Frontal cortex (tissue), 4 donors: ENCODE results near the gene CLDN4. TPM values are rescaled to one million over a fixed set of nuclear protein-coding genes. Genes with fewer than 3 reads are reported as not detected.
A peak's percentile ranks its signal among the peaks of the same experiment; 100 is the strongest.
"Not testable (repeated sequence)": the region's sequence is repeated elsewhere in the genome, so short reads cannot be mapped to it uniquely, and the experiment has no call there.

Source experiments
- DNase-seq, 2 donors: peaks; one replicate each; pipeline ENCODE4 v3.0.0; 2012; ENCODE audit warnings: low spot score in 2 of 2
- FAIRE-seq: peaks from 2 replicates; lab custom pipeline; 2012; peaks lifted over from hg19 to GRCh38; lab: Jason Lieb, UNC
- total RNA-seq: library from RNA; depleted of rRNA; stranded (reverse); fragments of >200 nt; gene quantifications from one replicate; pipeline ENCODE4 v1.2.3, GENCODE V29; 2014
- donor health status: control.
- donor health status: control.
- donor health status: control.

CLDN4 gene
- total RNA-seq, 1 donor from 2014 or later = not detected

GRCh38 chr7:73839743-73840714, 9.2 kb downstream of the CLDN4 start:
- DNase-seq (no peak), FAIRE-seq (no peak)

GRCh38 chr7:73840715-73841379, 10.1 kb downstream of the CLDN4 start:
- FAIRE-seq = no peak
- no peak for DNase-seq

- no peak for DNase-seq
- FAIRE-seq = no peak
Measured at GRCh38 chr7:73841689-73842066, 10.9 kb downstream of the CLDN4 start.

GRCh38 chr7:73842067-73842976, 11.5 kb downstream of the CLDN4 start, which contains the start of gene METTL27:
Gene METTL27 (minus strand): TSS chr7:73842516. CDS start chr7:73842140, 376 bp downstream.
- FAIRE-seq = no peak

GRCh38 chr7:73844131-73844547, 13.3 kb downstream of the CLDN4 start:
- DNase-seq (no peak), FAIRE-seq (no peak)

More at GRCh38 chr7:73842067-73842976, 11.5 kb downstream of the CLDN4 start, which contains the start of gene METTL27:
- peak; percentile 95 to 99 for DNase-seq

- DNase-seq (no peak), FAIRE-seq (no peak)
Measured at GRCh38 chr7:73844848-73845460, 14.2 kb downstream of the CLDN4 start.

GRCh38 chr7:73845701-73846195, 15.0 kb downstream of the CLDN4 start:
- not testable (repeated sequence) for FAIRE-seq, DNase-seq

- no peak for DNase-seq
- no peak for FAIRE-seq
Measured at GRCh38 chr7:73847941-73848723, 17.3 kb downstream of the CLDN4 start.

GRCh38 chr7:73850781-73851207, 20.0 kb downstream of the CLDN4 start:
- DNase-seq (no peak), FAIRE-seq (no peak)

GRCh38 chr7:73851410-73852338, 20.9 kb downstream of the CLDN4 start:
- FAIRE-seq (no peak), DNase-seq (no peak)

- DNase-seq = no peak
- FAIRE-seq = no peak
Measured at GRCh38 chr7:73852500-73852899, 21.7 kb downstream of the CLDN4 start.

GRCh38 chr7:73856941-73857340, 26.1 kb downstream of the CLDN4 start:
- no peak for FAIRE-seq
- no peak for DNase-seq

- FAIRE-seq = no peak
- DNase-seq = no peak
Measured at GRCh38 chr7:73858807-73859206, 28.0 kb downstream of the CLDN4 start.

GRCh38 chr7:73860859-73861258, 30.1 kb downstream of the CLDN4 start, which contains the start of gene TMEM270:
Gene TMEM270 (plus strand): TSS chr7:73861159. CDS start chr7:73861195, 36 bp downstream.
- DNase-seq (no peak), FAIRE-seq (no peak)

- FAIRE-seq = no peak
- DNase-seq = no peak
Measured at GRCh38 chr7:73861305-73861704, 30.5 kb downstream of the CLDN4 start.

- no peak for DNase-seq
- no peak for FAIRE-seq
Measured at GRCh38 chr7:73864981-73865711, 34.4 kb downstream of the CLDN4 start.
